ENCODE results near the gene GOLGA8H. TPM values are rescaled to one million over a fixed set of nuclear protein-coding genes. Genes with fewer than 3 reads are reported as not detected.
"Not testable (repeated sequence)": the region's sequence is repeated elsewhere in the genome, so short reads cannot be mapped to it uniquely, and the experiment has no call there.

Gene GOLGA8H
- total RNA-seq, 2 experiments from 2014 or later = 0.24 TPM; not detected in 1

GRCh38 chr15:30661154-30661553 is 57.3 kb downstream of the GOLGA8H start:
- DNase-seq; H3K27ac Mint-ChIP-seq; H3K4me1 Mint-ChIP-seq (ENCODE audit: low read depth); H3K27me3 Mint-ChIP-seq (ENCODE audit: low read depth); H3K9me3 Mint-ChIP-seq (ENCODE audit: insufficient read depth); H3K4me3 Mint-ChIP-seq; ATAC-seq; POLR2A ChIA-PET: not testable (repeated sequence)
- peaks cover 43% of the 10 kb centered on the region for H3K36me3 Mint-ChIP-seq (ENCODE audit: low read depth)
- CTCF ChIA-PET = interaction anchor here (1.1 kb wide), 1 partner anchor 198 kb away, joined by 4 read pairs; no protein-coding TSS in a partner anchor

Other genes starting within 250 kb of the GOLGA8H start
- 1 to 10 TPM; 1.9 to 2.3 TPM for gene CHRFAM7A, start 210.5 kb upstream of the GOLGA8H start, total RNA-seq
- gene GOLGA8R, start 189.8 kb upstream of the GOLGA8H start, total RNA-seq = 10 to 100 TPM in 1 of 2 experiments, 1 to 10 TPM in 1; 9.5 to 12.1 TPM
- gene GOLGA8Q, start 52.0 kb upstream of the GOLGA8H start, total RNA-seq = 1 to 10 TPM; 5.5 to 6.1 TPM